Astrocyte of the cerebellum (primary cell): Measurements from ENCODE around the gene BRD1.

ENCODE experiments used
- DNase-seq: peaks from one replicate; pipeline ENCODE4 v3.0.0-alpha.2; 2011; ENCODE audit warnings: low read depth
- H3K4me3 ChIP-seq: 2 replicates; pipeline ENCODE4 v1.5.1; 2011; ENCODE audit warnings: mild to moderate bottlenecking, low read depth, low read length, moderate library complexity
- in situ Hi-C: cut with HindIII; loops from 2 replicates; pipeline ENCODE4 v1.10.0; 2017; ENCODE audit warnings: low sequenced_read_pairs
- TF ChIP-seq, protein P1 (sequence below): IDR thresholded peaks from 2 replicates; pipeline ENCODE4 v1.5.1; 2012; ENCODE audit warnings: low read length, low read depth, moderate library complexity, mild to moderate bottlenecking; ENCODE audit errors: missing control alignments

BRD1 gene

DNA sequence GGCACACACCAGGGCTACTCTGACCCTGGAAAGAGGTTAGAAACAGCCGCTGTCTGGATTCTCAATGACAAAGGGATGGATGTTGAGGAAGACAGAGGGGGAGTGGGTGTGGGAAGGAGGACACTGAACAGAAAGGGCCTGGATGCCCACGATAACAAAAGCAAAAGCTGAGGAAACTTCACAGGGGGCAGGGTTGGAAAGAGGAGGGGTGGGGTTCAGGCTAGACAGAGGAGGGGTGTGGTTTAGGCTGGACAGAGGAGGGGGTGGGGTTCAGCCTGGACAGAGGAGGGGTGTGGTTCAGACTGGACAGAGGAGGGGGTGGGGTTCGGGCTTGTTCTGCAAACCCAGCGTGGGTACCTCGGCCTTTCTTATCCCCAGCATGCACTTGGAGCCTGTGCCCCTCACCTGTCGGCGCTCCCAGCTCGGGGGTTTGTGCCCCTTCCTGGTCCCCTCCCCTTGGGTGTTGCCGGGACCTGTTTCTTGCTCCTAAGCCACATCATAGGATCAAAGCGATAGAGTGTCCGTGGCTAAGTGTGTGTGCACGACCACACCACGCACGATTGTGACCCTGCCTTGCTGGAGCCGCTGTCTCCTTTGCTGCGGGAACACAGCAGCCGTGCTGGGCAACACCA lies 75.6 kb downstream of the BRD1 start:
- TF ChIP-seq, protein P1, sequence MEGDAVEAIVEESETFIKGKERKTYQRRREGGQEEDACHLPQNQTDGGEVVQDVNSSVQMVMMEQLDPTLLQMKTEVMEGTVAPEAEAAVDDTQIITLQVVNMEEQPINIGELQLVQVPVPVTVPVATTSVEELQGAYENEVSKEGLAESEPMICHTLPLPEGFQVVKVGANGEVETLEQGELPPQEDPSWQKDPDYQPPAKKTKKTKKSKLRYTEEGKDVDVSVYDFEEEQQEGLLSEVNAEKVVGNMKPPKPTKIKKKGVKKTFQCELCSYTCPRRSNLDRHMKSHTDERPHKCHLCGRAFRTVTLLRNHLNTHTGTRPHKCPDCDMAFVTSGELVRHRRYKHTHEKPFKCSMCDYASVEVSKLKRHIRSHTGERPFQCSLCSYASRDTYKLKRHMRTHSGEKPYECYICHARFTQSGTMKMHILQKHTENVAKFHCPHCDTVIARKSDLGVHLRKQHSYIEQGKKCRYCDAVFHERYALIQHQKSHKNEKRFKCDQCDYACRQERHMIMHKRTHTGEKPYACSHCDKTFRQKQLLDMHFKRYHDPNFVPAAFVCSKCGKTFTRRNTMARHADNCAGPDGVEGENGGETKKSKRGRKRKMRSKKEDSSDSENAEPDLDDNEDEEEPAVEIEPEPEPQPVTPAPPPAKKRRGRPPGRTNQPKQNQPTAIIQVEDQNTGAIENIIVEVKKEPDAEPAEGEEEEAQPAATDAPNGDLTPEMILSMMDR = no peak
- in situ Hi-C loops = no loop called here
- no peak overlapping the region for H3K4me3 ChIP-seq
- DNase-seq = no peak

DNA sequence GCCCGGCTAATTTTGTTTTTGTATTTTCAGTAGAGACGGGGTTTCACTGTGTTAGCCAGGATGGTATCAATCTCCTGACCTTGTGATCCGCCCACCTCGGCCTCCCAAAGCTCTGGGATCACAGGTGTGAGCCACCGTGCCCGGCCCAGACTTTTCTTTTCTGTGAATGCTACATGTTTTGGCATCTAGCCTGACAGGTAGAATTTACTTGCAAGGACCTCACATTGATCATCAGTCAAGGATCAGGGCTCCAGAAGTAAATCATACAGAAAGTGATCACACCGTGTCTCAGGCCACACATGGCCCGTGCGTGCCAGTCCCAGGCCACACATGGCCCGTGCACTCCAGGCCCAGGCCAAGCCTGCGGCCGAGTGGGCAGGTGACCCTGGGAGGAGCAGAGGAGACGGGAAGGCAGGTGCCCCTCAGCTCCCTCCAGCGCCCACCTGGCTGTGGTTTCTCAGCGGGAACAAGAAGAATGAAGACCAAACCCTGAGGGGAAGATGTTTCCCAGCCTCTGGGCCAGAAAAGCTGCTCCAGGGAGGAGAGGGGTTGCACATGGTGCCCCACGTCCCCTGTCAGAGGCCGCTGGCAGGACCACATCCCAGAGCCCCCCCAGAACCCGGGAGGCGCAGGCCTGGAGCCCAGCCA lies 76.2 kb downstream of the BRD1 start:
- in situ Hi-C loops = no loop called here

DNA sequence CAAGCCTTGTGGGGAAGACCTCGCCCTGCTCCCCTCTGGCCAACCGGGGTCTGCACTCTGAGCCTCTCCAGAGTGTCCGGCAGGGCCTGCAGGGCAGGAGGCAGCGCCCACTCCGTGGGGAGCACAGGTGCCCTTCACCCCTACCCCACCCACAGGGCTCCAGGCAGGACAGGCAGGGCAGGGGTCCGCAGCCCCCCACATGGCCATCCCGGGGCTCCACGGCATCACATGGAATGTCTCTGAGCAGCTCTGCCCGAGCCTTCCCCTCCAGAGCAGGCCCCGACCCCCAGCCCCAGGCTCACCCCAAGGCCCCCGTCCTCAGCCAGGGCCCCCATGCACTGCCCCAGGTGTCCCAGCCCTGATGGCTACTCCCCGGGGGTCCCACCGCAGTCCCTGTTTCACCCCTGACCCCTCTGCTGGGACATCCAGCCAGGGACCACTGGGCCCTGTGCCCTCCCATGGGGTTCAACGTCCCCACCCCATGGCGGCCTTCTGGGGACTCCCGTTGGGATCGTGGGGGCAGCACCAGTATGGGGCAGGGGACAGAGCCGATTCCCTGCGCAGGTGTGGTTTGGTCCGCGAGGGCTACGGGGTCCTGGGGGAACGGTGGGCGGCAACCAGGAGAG lies 77.7 kb downstream of the BRD1 start:
- TF ChIP-seq, protein P1 = no peak
- DNase-seq = no peak
- in situ Hi-C loops = no loop called here
- H3K4me3 ChIP-seq = no peak overlapping the region

More for the DNA sequence above, 76.2 kb downstream of the BRD1 start:
- no peak overlapping the region for H3K4me3 ChIP-seq
- no peak for DNase-seq
- TF ChIP-seq, protein P1 = no peak

DNA sequence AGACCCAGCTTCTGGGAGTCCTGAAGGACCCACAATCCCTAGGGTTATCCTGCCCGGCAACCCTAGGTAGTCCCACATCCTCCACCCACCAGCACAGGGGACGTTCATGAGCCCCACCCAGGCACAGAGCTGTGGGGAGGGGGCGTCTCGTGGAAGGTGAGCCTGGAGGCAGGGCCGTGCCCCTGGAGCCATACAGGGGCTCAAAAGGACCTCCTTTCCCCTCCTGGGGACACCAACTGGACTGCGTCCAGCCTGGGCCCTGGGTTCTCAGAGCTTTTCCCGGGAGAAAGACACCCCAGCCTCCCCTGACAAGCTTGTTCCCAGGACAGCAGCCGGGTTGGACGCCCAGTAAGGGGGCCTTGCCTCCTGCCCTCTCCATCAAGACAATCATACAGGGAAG lies 78.4 kb downstream of the BRD1 start:
- no peak overlapping the region for H3K4me3 ChIP-seq
- DNase-seq = no peak
- in situ Hi-C loops = no loop called here
- TF ChIP-seq, protein P1 = no peak

DNA sequence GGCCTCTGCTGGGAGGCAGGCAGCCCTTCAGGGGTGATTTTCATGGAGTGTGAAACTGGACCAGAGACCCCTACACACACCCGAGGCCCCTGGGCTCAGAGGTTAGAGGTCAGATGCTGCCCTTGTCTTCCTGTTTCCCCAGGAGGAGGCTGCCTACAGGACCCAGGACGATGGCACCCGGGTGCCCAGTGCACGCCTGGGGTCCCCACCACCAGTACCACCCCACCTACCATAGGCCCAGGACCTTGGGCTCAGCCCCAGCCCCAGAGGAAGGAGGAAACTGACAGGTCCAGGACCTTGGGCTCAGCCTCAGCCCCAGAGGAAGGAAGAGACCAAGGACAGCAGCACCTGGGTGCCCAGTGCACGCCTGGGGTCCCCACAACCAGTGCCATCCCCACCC lies 79.2 kb downstream of the BRD1 start:
- no peak for DNase-seq
- in situ Hi-C loops = no loop called here
- H3K4me3 ChIP-seq = no peak overlapping the region
- TF ChIP-seq, protein P1 = no peak

DNA sequence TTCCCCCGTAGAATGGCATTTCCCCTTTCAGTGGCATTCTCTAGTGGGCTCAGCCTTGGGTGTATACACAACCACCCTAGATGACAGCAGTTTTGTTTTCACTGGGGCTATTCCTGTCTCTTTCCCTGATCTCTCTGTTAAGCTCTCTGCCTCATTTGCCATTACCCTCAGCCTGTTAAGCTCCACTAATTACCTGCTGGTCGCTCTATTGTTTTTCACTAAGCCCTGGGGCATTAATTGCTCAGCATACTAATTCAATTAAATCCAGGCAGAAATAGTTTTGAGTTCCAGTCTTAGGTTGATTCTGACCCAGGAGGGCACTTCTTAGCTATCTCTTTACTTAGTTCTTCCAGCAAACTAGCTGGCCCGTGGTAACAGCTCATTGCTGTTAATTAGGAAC lies 80.0 kb downstream of the BRD1 start:
- in situ Hi-C loops = no loop called here
- H3K4me3 ChIP-seq = no peak overlapping the region
- TF ChIP-seq, protein P1 = no peak
- DNase-seq = no peak
